MM.1S (cell line): ENCODE results near the gene TMEM126B.

Experiments used
- DNase-seq: peaks from one replicate; pipeline ENCODE4 v3.0.0-alpha.2; 2015
- H2AFZ ChIP-seq: fragments of 300-600 bp; sonication (generic); 2 replicates; pipeline ENCODE4 v1.6.0; 2016; ENCODE audit warnings: antibody characterized with exemption, low read length
- H3F3A ChIP-seq: fragments of 300-600 bp; sonication (generic); 2 replicates; pipeline ENCODE4 v1.6.1; 2016; ENCODE audit warnings: mild to moderate bottlenecking, antibody characterized with exemption, low read length, moderate library complexity, mixed read lengths; ENCODE audit not compliant: insufficient read depth
- H3K27ac ChIP-seq: fragments of 300-600 bp; sonication (generic); 2 replicates; pipeline ENCODE4 v1.5.1; 2016; ENCODE audit warnings: mild to moderate bottlenecking, low read length
- H3K27me3 ChIP-seq: fragments of 300-600 bp; sonication (generic); replicated peaks from 2 replicates; pipeline ENCODE4 v1.6.0; 2016; ENCODE audit warnings: low read length; ENCODE audit not compliant: insufficient read depth
- H3K36me3 ChIP-seq: fragments of 300-600 bp; sonication (generic); replicated peaks from 2 replicates; pipeline ENCODE4 v1.6.1; 2016; ENCODE audit warnings: mild to moderate bottlenecking, low read length, mixed read lengths; ENCODE audit not compliant: insufficient read depth
- H3K4me1 ChIP-seq: fragments of 300-600 bp; sonication (generic); 2 replicates; pipeline ENCODE4 v1.6.1; 2016; ENCODE audit warnings: low read length, mixed read lengths
- H3K4me2 ChIP-seq: fragments of 300-600 bp; sonication (generic); 2 replicates; pipeline ENCODE4 v1.6.0; 2016; ENCODE audit warnings: low read depth, low read length
- H3K4me3 ChIP-seq: fragments of 300-600 bp; sonication (generic); 2 replicates; pipeline ENCODE4 v1.5.1; 2016; ENCODE audit warnings: low read length, mixed read lengths
- H3K79me2 ChIP-seq: fragments of 300-600 bp; sonication (generic); 2 replicates; pipeline ENCODE4 v1.6.1; 2016; ENCODE audit warnings: mixed run types, low read length, mixed read lengths
- H3K9ac ChIP-seq: fragments of 300-600 bp; sonication (generic); 2 replicates; pipeline ENCODE4 v1.6.1; 2016; ENCODE audit warnings: low read length, mixed read lengths
- H3K9me2 ChIP-seq: fragments of 300-600 bp; sonication (generic); replicated peaks from 2 replicates; pipeline ENCODE4 v1.6.1; 2016; ENCODE audit warnings: mild to moderate bottlenecking, low read length, mixed read lengths; ENCODE audit not compliant: insufficient read depth
- H3K9me3 ChIP-seq: fragments of 300-600 bp; sonication (generic); replicated peaks from 2 replicates; pipeline ENCODE4 v1.6.1; 2016; ENCODE audit warnings: mild to moderate bottlenecking, low read length, mixed read lengths; ENCODE audit not compliant: insufficient read depth
- H4K20me1 ChIP-seq: fragments of 300-600 bp; sonication (generic); 2 replicates; pipeline ENCODE4 v1.6.1; 2016; ENCODE audit warnings: mild to moderate bottlenecking, low read length, moderate library complexity, mixed read lengths; ENCODE audit not compliant: insufficient read depth
- EZH2 ChIP-seq: fragments of 300-600 bp; sonication (generic); optimal IDR thresholded peaks from 2 replicates; pipeline ENCODE3; 2017; ENCODE audit warnings: low read depth, mild to moderate bottlenecking, antibody characterized with exemption, low read length, mixed read lengths
- EZH2phosphoT487 ChIP-seq: fragments of 300-600 bp; sonication (generic); IDR thresholded peaks from 2 replicates; pipeline ENCODE4 v1.6.1; 2018; ENCODE audit warnings: antibody characterized with exemption, low read length
- TF ChIP-seq, protein P1 (sequence below): fragments of 300-600 bp; sonication (generic); IDR thresholded peaks from 2 replicates; pipeline ENCODE4 v1.5.1; 2016; ENCODE audit warnings: antibody characterized with exemption, low read length, mixed read lengths

TMEM126B gene

DNA sequence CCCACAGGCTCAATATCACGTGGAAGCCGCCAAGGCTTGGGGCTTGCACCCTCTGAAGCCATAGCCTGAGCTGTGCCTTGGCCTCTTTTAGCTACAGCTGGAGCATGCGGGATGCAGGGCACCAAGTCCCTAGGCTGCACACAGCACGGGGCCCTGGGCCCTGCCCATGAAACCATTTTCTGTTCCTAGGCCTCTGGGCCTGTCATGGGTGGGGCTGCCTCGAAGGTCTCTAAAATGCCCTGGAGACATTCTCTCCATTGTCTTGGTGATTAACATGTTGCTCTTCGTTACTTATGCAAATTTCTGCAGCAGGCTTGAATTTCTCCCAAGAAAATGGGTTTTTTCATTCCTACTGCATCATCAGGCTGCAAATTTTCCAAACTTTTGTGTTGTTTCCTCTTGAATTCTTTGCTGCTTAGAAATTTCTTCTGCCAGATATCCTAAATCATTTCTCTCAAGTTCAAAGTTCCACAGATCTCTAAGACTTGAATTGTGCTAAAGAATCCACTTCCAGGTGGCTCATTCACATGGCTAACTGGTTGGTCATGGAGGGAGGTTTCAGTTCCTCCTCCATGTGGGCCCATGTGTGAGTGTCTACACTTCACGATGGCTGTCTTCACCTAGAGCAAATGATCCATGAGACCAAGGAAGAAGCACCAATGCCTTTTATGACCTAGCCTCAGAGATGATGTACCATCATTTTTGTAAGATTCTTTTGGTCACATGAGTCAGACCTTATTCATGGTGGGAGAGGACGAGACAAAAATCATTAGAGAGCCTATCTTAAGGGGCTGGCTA, 43.9 kb downstream of the TMEM126B start:
- H4K20me1 ChIP-seq: no peaks in the 10 kb centered on the region
- no peak overlapping the region for H3K9ac ChIP-seq
- no peaks in the 10 kb centered on the region for H3K36me3 ChIP-seq
- no peaks in the 10 kb centered on the region for H3K9me3 ChIP-seq
- DNase-seq: no peak
- H3K4me2 ChIP-seq: no peak overlapping the region
- no peak overlapping the region for H3K27ac ChIP-seq
- TF ChIP-seq, protein P1, sequence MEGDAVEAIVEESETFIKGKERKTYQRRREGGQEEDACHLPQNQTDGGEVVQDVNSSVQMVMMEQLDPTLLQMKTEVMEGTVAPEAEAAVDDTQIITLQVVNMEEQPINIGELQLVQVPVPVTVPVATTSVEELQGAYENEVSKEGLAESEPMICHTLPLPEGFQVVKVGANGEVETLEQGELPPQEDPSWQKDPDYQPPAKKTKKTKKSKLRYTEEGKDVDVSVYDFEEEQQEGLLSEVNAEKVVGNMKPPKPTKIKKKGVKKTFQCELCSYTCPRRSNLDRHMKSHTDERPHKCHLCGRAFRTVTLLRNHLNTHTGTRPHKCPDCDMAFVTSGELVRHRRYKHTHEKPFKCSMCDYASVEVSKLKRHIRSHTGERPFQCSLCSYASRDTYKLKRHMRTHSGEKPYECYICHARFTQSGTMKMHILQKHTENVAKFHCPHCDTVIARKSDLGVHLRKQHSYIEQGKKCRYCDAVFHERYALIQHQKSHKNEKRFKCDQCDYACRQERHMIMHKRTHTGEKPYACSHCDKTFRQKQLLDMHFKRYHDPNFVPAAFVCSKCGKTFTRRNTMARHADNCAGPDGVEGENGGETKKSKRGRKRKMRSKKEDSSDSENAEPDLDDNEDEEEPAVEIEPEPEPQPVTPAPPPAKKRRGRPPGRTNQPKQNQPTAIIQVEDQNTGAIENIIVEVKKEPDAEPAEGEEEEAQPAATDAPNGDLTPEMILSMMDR: no peak
- TF ChIP-seq EZH2 (no peak), EZH2phosphoT487 (no peak)
- H3K4me1 ChIP-seq: no peaks in the 10 kb centered on the region
- H2AFZ ChIP-seq: no peak overlapping the region
- H3K27me3 ChIP-seq: no peaks in the 10 kb centered on the region
- H3K4me3 ChIP-seq: no peak overlapping the region
- H3K9me2 ChIP-seq: no peaks in the 10 kb centered on the region
- H3F3A ChIP-seq: no peaks in the 10 kb centered on the region
- no peaks in the 10 kb centered on the region for H3K79me2 ChIP-seq

DNA sequence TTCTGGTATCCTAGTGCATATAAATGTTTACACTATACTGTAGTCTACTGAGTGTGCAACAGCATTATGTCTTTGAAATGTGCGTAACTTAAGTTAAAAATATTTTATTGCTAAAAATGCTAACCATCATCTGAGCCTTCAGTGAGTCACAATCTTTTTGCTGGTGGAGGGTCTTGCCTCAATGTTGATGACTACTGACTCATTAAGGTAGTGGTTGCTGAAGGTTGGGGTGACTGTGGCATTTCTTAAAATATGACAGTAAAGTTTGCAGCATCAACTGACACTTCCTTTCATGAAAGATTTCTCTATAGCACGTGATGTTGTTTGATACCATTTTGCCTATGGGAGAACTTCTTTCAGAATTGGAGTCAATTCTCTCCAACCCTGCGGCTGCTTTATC, 45.0 kb downstream of the TMEM126B start:
- Histone ChIP-seq H3K27me3 (no peaks in the 10 kb centered on the region), H3K4me2 (no peak overlapping the region), H3K9me2 (no peaks in the 10 kb centered on the region), H3K27ac (no peak overlapping the region), H3K9ac (no peak overlapping the region), H3F3A (no peaks in the 10 kb centered on the region), H3K79me2 (no peaks in the 10 kb centered on the region), H4K20me1 (no peaks in the 10 kb centered on the region), H3K36me3 (no peaks in the 10 kb centered on the region), H3K4me1 (no peaks in the 10 kb centered on the region), H2AFZ (no peak overlapping the region), H3K9me3 (no peaks in the 10 kb centered on the region), H3K4me3 (no peak overlapping the region)
- DNase-seq: no peak
- TF ChIP-seq EZH2: no peak

DNA sequence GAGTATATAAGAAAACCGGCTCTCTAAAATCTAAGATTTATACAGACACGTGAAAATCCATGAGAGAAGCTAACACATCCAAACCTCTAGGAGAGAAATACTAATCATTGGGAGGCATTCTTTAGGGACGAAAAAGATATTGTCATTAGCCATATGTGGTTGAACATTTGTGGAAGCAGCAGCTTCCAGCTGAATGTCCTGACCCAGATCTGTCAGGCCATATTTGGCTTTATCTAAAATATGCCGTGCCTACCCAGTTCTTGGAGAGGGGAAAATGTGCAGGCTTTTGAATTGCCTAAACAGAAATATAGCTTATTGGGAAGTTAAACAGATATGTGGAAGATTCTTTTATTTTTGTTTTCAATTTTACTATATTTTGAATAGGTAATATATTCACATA, 51.2 kb downstream of the TMEM126B start:
- Histone ChIP-seq H3K9me3 (no peaks in the 10 kb centered on the region), H2AFZ (no peak overlapping the region), H3K4me3 (no peak overlapping the region), H3K27me3 (no peaks in the 10 kb centered on the region), H3K4me1 (no peaks in the 10 kb centered on the region), H3K79me2 (no peaks in the 10 kb centered on the region), H3F3A (no peaks in the 10 kb centered on the region), H3K9ac (no peak overlapping the region), H4K20me1 (no peaks in the 10 kb centered on the region), H3K27ac (no peak overlapping the region), H3K9me2 (no peaks in the 10 kb centered on the region), H3K4me2 (no peak overlapping the region), H3K36me3 (no peaks in the 10 kb centered on the region)
- no peak for TF ChIP-seq EZH2phosphoT487
- no peak for TF ChIP-seq EZH2
- TF ChIP-seq, protein P1: no peak
- DNase-seq: no peak

DNA sequence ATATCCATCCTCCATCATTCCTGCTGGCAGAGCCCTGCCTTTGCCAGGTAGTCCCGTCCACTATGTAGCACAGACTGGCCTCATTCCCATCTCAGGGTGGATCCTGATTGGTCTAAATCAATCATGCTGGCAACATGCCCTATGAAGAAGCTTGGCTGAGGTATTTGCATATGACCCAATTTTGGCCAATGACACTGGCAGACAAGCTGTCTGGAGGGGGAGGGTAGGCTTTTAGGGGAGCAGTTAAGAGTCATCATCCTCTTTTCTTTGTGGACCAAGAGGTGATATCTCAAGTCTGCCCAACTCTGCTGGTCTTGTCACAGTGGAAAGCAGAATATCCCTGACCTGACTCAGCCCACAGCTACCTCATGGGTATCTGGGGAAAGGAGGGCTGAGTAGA, 52.5 kb downstream of the TMEM126B start:
- no peak for DNase-seq
- H3K27ac ChIP-seq: no peak overlapping the region
- H4K20me1 ChIP-seq: no peaks in the 10 kb centered on the region
- H3K79me2 ChIP-seq: no peaks in the 10 kb centered on the region
- H3K4me3 ChIP-seq: no peak overlapping the region
- no peaks in the 10 kb centered on the region for H3F3A ChIP-seq
- no peak for TF ChIP-seq EZH2
- TF ChIP-seq, protein P1: no peak
- TF ChIP-seq EZH2phosphoT487: no peak
- no peaks in the 10 kb centered on the region for H3K9me2 ChIP-seq
- H3K36me3 ChIP-seq: no peaks in the 10 kb centered on the region
- no peak overlapping the region for H2AFZ ChIP-seq
- no peaks in the 10 kb centered on the region for H3K9me3 ChIP-seq
- H3K4me2 ChIP-seq: no peak overlapping the region
- H3K9ac ChIP-seq: no peak overlapping the region
- no peaks in the 10 kb centered on the region for H3K4me1 ChIP-seq
- no peaks in the 10 kb centered on the region for H3K27me3 ChIP-seq
